Measurements from ENCODE around the gene HEYL.

GRCh38 chr1:39609618-39610331 lies 29.7 kb downstream of the HEYL start:
- TF ChIP-seq CTCF (IDR thresholded peaks at IDR 0.05) = peak in 4 of 5 experiments; percentile 65 to 83 (median 78)
- peak in 1 of 2 donors; percentile 24 for TF ChIP-seq EP300 (IDR thresholded peaks at IDR 0.05)

All from tibial nerve (tissue), 4 donors.